ENCODE data around the gene NCKAP5.

The NCKAP5 gene

GRCh38 chr2:133123904-133124303 is 444.4 kb downstream of the NCKAP5 start:
- DNase-seq, result no peak

- DNase-seq, result no peak
These were observed 444.9 kb downstream of the NCKAP5 start for GRCh38 chr2:133123393-133123792.

DNA sequence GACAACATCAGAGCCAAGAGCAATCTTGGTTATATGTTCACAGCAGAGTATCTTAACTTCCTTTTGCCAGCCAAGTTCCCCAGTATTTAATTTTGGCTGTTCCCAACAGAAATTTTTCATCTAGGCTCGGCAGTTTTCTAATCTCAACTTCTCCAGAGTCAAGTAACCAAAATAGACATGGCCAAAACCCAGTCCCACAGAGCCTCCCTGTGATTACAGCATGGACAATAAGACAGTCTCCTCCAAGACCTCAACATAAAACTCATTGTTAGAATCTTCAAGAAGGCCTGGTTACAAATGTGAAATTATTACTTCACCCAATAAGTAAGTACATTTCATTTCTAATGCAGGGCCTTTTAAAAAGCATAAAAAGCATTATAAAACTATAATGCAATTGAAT is 445.7 kb downstream of the NCKAP5 start:
- DNase-seq, result no peak

DNA sequence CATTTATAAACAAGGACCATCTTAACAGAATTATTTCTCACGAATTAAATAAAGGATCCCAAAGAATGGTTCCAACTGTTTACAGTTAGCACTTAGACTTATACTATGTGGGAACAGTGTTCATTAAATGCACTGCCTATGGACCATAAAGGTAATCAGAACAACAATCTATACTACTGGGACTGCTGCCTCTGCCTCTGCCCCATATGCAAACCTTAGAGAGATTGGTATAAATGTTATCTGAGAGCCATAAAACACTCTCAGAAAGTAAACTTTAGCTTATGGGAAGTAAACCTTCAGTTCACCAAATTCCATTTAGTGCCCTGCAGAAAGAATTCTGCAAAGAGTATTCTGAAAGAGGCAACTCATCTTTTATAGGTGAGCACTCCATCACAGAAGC is 448.0 kb downstream of the NCKAP5 start:
- no peak for DNase-seq

GRCh38 chr2:133110201-133110600 is 458.1 kb downstream of the NCKAP5 start:
- DNase-seq, result no peak

GRCh38 chr2:133109772-133110171 is 458.5 kb downstream of the NCKAP5 start:
- no peak for DNase-seq

GRCh38 chr2:133107058-133107815 is 461.0 kb downstream of the NCKAP5 start:
- no peak for DNase-seq

DNA sequence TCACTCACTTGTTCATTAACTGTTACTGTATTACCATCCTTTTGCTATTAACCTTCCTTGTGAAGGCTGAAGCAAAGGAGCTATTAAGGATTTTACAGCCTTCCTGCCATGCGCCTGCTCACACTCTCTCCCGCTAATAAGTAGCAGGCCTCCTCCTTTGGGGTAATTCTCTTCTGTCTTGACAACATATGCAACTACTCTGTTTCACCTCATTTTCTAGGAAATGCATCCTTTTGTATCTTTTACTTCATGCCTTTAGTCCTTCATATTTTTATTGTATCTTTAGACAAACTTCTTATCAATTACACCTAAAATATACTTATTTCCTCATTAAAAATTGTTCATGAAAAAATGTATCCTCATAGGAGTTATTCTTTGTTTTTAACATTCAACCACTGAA is 463.4 kb downstream of the NCKAP5 start:
- DNase-seq, result no peak

- no peak for DNase-seq
These were observed 469.5 kb downstream of the NCKAP5 start for GRCh38 chr2:133098787-133099186.

DNA sequence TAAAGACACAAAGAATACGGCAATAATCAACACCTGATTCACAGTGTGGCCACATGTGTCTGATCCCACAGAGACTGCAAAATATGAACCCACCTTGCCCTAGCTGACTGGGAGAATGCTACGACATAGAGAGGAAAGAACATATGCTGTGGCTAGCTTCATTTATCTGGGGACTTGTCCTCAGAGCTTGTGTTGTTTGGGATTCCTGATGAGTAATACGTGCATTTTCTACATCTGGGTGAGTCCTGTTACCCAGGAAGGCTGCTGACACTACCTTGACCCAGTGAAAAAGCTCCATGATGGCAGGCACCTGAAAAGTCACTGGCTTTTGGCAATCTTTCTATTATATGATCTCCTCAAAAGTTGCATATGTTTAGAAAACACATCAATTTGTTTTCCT is 470.6 kb downstream of the NCKAP5 start:
- no peak for DNase-seq

DNA sequence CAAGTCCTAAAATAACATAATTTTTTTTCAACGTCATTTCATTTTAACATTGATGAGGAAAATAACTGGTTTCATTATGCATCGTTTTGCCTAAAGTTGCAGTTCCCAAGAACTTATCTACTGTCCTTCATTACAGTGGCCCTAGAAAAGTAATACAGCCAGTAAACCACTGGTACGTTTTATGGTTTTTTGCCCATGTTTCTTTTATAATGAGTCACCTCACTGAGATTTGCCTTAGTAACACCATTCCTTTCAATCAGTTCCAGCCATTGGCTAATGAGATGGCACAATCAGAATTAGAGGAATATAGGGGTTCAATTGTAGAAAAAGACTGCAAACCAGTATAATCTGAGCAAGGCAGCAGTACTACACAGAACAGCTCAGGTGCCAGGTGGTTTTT is 475.7 kb downstream of the NCKAP5 start:
- no peak for DNase-seq

DNA sequence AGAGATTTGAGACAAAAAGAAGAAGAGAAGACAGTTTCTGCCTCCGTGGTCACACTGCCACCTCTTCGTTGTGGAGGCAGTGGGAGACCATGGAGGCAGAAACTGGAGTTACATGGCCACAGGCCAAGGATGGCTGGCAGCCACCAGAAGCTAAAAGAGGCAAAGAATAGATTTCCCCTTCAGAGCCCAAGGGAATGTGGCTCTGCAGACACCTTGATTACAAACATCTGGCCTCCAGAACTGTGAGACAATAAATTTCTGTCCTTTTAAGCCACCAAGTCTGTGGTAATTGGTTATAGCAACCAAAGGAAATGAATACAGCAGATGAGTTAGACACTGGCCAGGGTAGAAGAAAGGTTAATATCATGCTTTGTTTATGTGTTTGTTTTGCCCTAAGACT is 477.9 kb downstream of the NCKAP5 start:
- no peak for DNase-seq

DNA sequence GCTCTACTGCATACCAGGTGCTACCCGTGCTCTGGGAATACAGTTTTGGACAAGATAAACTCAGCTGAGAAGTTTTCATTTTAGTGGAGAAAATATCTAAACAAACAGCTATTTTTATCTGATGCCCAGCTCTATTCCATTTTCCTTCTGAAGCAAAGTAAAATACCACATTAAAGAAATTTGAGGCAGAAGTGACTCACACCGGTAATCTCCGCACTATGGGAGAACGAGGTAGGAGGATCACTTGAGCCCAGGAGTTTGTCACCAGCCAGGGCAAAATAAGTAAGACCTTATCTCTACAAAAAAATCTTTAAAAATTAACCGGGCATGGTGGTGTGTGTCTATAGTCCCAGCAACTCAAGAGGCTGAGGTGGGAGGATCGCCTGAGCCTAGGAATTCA is 482.1 kb downstream of the NCKAP5 start:
- DNase-seq, result no peak

- no peak for DNase-seq
These were observed 482.6 kb downstream of the NCKAP5 start for GRCh38 chr2:133085646-133086045.

- no peak for DNase-seq
These were observed 486.2 kb downstream of the NCKAP5 start for GRCh38 chr2:133082034-133082433.

GRCh38 chr2:133080822-133081221 is 487.4 kb downstream of the NCKAP5 start:
- no peak for DNase-seq

DNA sequence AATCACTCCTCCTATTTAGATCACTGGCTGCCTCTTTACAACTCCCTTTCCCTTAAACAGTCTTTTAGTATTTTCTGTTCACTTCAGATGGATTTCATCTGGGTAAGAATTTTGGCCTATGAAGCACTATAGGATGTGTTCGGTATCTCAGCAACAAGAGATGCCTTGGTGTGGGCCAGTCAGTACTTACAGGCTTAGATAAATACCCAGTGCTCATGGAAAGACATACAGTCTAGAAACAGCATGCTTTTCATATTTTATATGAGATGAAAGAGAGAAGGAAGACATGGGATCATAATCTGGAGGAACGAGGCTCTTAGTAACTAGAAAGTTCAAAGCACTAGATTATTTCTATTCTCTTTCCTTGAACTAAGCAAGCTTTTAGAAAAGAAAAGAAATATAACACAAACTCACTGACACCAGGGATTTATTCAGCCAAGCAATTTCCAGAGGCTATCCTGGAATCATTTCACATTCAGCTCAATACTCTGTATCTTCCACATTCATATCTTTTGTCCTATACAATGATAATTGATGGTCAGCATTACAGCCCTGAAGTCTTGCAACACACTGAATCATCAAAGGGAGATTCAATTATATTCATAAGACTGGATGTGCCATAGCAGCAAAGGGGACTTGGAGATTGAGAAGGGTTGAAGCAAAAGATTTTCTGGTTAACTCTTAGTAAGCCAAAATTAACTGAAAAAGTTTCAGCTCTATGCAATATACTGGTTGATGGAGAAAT is 489.4 kb downstream of the NCKAP5 start:
- DNase-seq, result no peak

DNA sequence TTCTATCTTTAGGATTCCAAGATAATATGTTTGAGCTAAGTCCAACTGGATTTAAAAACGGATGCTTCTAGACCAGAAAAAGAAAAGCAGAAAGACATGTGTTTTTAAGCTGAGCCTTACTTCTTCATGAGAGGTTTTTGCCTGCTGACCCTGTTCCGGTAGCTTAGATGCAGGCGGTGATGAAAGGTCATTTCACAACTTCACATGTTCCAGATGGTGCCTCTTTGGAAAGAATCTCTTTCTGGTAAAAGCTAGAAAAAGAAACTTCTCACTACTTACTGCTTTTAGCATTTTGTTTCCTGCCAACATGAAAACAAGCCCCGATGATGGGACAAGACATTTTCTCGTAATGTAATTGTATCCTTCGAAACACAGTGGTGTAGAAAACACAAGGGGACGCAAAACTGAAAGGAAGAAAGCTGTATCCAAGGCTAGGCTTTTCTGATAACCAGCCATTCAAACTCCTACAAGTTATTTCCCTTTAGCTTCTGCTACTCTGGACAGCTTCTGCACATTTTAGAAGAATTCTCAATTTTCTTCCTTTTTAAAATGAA is 490.9 kb downstream of the NCKAP5 start:
- no peak for DNase-seq

GRCh38 chr2:133072837-133073694 is 495.2 kb downstream of the NCKAP5 start:
- no peak for DNase-seq

- peak; percentile 1 for DNase-seq
These were observed 504.5 kb downstream of the NCKAP5 start for GRCh38 chr2:133063775-133064174.

DNA sequence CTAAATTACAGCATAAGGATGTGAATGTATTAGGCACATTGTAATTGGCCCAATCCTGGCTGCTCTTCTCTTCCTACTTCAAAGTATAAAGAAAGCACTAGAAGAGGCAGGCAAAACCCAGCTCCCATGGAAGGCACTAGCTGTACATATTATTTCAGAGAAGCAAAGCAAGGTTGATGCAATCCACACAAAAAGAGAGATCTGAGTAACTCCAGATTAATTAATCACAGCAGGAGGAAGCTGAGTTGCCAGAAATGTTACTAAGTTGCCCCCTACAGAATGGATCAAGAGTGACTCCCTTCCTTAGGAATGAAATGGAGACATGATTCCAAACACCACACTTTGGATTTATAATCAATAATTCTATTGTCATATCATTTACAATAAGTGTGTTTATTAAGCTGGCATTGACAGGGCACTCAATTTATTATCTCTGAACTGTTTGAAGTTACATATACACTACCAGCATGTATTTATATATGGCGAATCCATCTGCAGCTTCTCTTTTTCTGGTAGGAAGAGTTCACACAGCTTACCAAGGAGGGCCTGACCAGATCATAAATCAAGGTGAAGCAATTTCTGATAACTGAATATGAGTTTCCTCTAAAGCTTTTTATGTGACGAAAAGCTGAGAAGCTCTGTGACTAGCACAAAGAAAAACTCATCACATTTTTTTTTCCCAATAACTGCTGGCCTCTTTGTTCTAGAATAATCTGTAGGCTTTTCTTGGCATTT is 505.2 kb downstream of the NCKAP5 start:
- DNase-seq, result no peak

- DNase-seq, result no peak
These were observed 506.2 kb downstream of the NCKAP5 start for GRCh38 chr2:133061874-133062593.

Data from activated CD4-positive, alpha-beta T cell treated with anti-CD3 and anti-CD28 coated beads for 48 hours (primary cell).